Gastroesophageal sphincter (tissue), 3 donors: ENCODE data around the gene CSNK1D.

Source experiments
- CTCF ChIP-seq, 4 experiments: fragments of 200-600 bp in 2 of 4; fragments of 450-650 bp in 2 of 4; sonication (generic) in 1 of 4; IDR thresholded peaks; one replicate each; pipeline ENCODE4 v1.5.1; 2017 to 2019; ENCODE audit warnings: antibody characterized with exemption in 4 of 4, mild to moderate bottlenecking in 2 of 4, moderate library complexity in 2 of 4
- POLR2A ChIP-seq, 2 donors: fragments of 450-650 bp; IDR thresholded peaks; one replicate each; pipeline ENCODE4 v1.6.1; 2017; ENCODE audit warnings: antibody characterized with exemption in 2 of 2, mild to moderate bottlenecking in 2 of 2, moderate library complexity in 1 of 2

GRCh38 chr17:82320140-82320840, 46.8 kb upstream of the CSNK1D start:
- TF ChIP-seq CTCF (IDR thresholded peaks at IDR 0.05) (no peak), POLR2A (IDR thresholded peaks at IDR 0.05) (no peak)
